ENCODE results near the gene UBE2C. TPM values are rescaled to one million over a fixed set of nuclear protein-coding genes. Genes with fewer than 3 reads are reported as not detected.

Gene UBE2C
- total and polyA plus RNA-seq, 2 of the 8 experiments (the other 6 are each of a cell fraction or from before 2014, with no cell fraction given), result 243 to 326 TPM

DNA sequence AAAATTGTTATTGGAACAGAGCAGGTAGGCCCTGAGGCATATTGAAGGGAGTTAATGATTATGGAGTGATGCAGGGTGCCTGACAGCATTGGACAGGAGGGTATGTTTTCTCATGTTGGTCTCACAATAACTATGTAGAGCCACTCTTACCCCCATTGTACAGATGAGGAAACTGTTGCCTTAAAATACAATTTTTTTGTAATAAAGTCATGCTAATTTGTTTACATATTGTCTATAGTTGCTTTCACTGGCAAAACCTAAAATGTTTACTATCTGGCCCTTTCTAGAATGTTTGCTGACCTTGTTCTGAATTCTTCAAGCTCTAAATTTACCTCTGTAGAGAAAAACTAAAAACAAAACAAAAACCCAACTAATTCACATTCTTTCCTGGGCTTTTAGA lies 39.1 kb downstream of the UBE2C start:
- Histone ChIP-seq H3K23ac (ENCODE audit: insufficient read length) (no peak overlapping the region), H2BK120ac (replicated peaks; ENCODE audit: low read depth, low read length) (no peak overlapping the region), H3K4me1 (replicated peaks in 1 of 4; ENCODE audit: control insufficient read depth in 3 of 4, insufficient read depth in 4 of 4, low read length in 3 of 4) (peaks cover 4 to 16% (median 12%) of the 10 kb centered on the region in 4 experiments), H2AFZ (ENCODE audit: low read length) (no peak overlapping the region), H3K18ac (ENCODE audit: extremely low read depth, low read length) (no peak overlapping the region; the same call in 1 of the 2 replicates), H2BK20ac (ENCODE audit: low read length) (no peak overlapping the region), H3K4me2 (ENCODE audit: insufficient read depth in 1 of 2, low read depth in 2 of 2, low read length in 2 of 2) (no peak overlapping the region), H3K27me3 (replicated peaks in 1 of 4; ENCODE audit: control insufficient read depth in 3 of 4, extremely low read depth in 1 of 4, insufficient read depth in 3 of 4, low read length in 3 of 4) (no peaks in the 10 kb centered on the region), H3K36me3 (ENCODE audit: control insufficient read depth in 2 of 4, insufficient read depth in 4 of 4, low read length in 3 of 4) (peaks cover 0 to 27% (median 0%) of the 10 kb centered on the region in 4 experiments; a peak in 3 of 8 replicates), H2BK15ac (ENCODE audit: low read length) (no peak overlapping the region), H3K9ac (replicated peaks in 1 of 4; ENCODE audit: extremely low read depth in 1 of 4, low read depth in 3 of 4, low read length in 3 of 4) (no peak overlapping the region), H3K4me3 (ENCODE audit: extremely low read depth in 1 of 4, insufficient read depth in 2 of 4, low read depth in 3 of 4, low read length in 4 of 4) (no peak overlapping the region), H2BK5ac (ENCODE audit: low read depth, low read length) (no peak overlapping the region), H3K14ac (ENCODE audit: insufficient read length) (no peak overlapping the region), H2BK12ac (ENCODE audit: low read depth, low read length) (0 out of 2 replicates have a peak overlapping the region, but pooled peaks have one; percentile 5), H2AK5ac (ENCODE audit: low read depth, low read length) (no peak overlapping the region), H3K9me3 (ENCODE audit: insufficient read depth in 2 of 2, low read depth in 1 of 2, low read length in 1 of 2) (no peaks in the 10 kb centered on the region), H3K23me2 (ENCODE audit: low read depth, low read length) (no peaks in the 10 kb centered on the region; the same call in 1 of the 2 replicates), H3K79me1 (ENCODE audit: low read depth, low read length) (no peaks in the 10 kb centered on the region; the same call in 1 of the 2 replicates), H4K91ac (replicated peaks; ENCODE audit: insufficient read length, low read length) (no peak overlapping the region), H3K27ac (ENCODE audit: low read depth, low read length) (no peak overlapping the region), H3K56ac (replicated peaks; ENCODE audit: insufficient read length, low read depth, low read length) (no peak overlapping the region), H3K4ac (replicated peaks; ENCODE audit: insufficient read length, low read depth, low read length) (no peak overlapping the region), H4K5ac (ENCODE audit: insufficient read length, low read depth, low read length) (no peak overlapping the region), H3K79me2 (ENCODE audit: control insufficient read depth in 1 of 2, insufficient read depth in 2 of 2, low read length in 2 of 2) (peaks cover 0 to 19% of the 10 kb centered on the region in 2 experiments; a peak in 2 of 4 replicates), H4K20me1 (replicated peaks in 1 of 2; ENCODE audit: control insufficient read depth in 1 of 2, insufficient read depth in 2 of 2, low read length in 2 of 2) (no peaks in the 10 kb centered on the region), H4K8ac (ENCODE audit: extremely low read depth, insufficient read depth, low read length) (no peak overlapping the region)
- ChIA-PET POLR2A (ENCODE audit: partially characterized antibody) (interaction anchor here (1.1 to 9.9 kb wide), 4 partner anchors 13 to 39 kb away, joined by 3 to 178 read pairs (median 5); partner anchors contain the start of gene SNX21), CTCF (ENCODE audit: partially characterized antibody) (interaction anchor here (1.9 to 2.0 kb wide), 2 partner anchors 11 to 26 kb away, joined by 5 to 7 read pairs; no protein-coding TSS in a partner anchor)
- DNase-seq (ENCODE audit: low read depth in 1 of 2, low spot score in 2 of 2) (no peak), FAIRE-seq (no peak)
- TF ChIP-seq POLR2A (IDR thresholded peaks at IDR 0.05; ENCODE audit: control extremely low read depth in 1 of 2, low read depth in 2 of 2, low read length in 2 of 2) (no peak), CTBP2 (IDR thresholded peaks at IDR 0.05; ENCODE audit: borderline replicate concordance, insufficient read depth, insufficient read length, low read length) (no peak), RFX5 (IDR thresholded peaks at IDR 0.05; ENCODE audit: borderline replicate concordance, low read depth, low read length) (no peak), EGR1 (IDR thresholded peaks at IDR 0.05; ENCODE audit: borderline replicate concordance, low read depth, low read length) (no peak)

All from H1 (cell line).